ENCODE measurements around the gene OR5C1.
"Not testable (repeated sequence)": the region's sequence is repeated elsewhere in the genome, so short reads cannot be mapped to it uniquely, and the experiment has no call there.

The OR5C1 gene

DNA sequence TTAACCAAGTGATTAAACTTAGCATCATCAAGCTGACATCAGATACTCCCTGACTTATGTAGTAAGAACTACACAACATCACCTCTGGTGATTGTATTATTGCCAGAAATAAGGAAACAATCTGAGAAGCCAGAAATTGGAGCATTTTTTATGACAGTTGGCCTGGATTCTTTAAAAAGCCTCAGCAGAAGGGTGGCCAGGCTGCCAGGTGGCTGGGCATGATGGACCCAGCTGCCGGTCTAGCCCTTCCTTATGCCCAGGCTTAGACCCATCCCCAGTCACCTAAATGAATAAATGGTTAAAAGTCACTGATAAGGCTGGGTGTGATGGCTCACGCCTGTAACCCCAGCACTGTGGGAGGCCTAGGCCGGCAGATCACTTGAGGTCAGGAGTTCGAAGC, 24.0 kb downstream of the OR5C1 start:
- no peak for DNase-seq

DNA sequence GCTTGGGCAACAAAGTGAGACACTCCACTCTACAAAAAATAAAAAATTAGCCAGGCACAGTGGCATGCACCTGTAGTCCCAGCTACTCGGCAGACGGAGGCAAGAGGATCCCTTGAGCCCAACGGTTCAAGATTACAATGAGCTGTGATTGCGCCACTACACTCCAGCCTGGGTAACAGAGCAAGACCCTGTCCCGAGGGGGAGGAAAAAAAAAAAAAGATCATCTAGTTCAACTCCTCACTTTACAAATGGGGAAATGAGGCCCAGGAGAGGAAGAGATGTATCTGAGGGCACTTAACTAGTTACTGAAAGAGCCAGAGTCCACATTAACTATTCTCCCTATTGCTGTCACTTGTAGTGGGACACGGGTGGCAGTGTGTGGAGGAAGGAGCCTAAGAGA, 25.8 kb downstream of the OR5C1 start:
- DNase-seq = no peak

DNA sequence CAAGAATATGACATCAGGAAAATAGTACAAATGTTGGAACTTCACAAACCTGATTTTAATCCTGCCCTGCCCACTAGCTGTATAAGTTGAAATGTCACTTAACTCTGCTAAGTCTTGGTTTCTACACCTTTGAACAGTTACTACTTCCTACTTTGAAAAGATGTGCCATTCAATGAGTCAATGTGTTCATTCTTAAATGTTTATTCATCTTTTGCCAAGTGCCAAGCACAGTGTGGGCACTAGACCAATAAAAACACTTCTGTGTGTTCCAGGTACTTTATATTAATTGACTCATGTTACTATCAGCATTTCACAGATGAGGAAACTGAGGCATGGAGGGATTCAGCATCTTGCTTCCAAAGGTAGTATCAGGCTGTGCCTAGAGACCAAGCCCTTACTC, 26.8 kb downstream of the OR5C1 start:
- DNase-seq = no peak

DNA sequence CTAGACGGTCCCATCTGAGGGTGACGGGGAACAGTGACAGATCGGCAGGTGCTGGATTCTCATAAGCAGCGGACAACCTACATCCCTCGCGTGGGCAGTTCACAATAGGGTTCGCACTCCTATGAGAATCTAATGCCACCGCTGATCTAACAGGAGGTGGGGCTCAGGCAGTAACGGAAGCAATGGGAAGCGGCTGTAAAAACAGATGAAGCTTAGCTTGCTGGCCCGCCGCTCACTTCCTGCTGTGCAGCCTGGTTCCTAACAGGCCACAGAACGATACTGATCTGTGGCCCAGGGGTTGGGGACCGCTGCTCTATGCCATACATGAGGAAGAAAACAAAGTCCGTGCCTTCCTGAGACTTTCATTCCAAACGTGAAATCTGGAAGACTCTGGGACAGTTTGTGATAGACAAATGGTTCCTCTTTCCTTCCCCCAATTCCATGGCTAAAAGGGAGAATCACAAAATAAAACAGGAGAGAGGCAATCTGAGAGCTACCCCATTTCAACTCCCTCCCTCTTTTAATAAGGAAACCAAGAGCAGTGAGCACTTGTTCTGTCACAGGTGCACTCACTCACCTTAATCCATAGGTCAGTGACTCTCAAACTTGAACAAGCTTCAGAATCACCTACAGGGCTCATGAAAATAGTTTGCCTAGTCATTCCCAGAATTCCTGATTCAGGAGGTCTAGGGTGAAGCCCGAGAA, 27.6 kb downstream of the OR5C1 start:
- DNase-seq = peak; percentile 38

DNA sequence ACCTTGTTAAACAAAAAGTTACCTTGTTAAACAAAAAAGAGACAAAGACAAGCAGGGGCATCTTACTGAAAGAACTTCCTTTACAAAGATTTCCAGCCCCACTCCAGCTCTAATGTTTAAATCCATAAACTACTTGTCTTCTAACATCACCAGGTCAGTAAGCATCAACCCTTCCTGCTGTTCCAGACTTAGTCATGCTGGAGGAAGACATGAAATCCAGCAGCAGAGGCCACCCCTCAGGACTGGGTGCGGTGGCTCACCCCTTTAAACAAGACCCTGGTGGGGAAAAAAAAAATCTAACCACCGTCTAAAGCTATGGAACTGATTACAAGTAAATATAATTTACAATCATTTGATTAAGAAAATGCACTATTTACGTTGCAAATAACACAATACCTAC, 30.6 kb downstream of the OR5C1 start:
- no peak for DNase-seq

DNA sequence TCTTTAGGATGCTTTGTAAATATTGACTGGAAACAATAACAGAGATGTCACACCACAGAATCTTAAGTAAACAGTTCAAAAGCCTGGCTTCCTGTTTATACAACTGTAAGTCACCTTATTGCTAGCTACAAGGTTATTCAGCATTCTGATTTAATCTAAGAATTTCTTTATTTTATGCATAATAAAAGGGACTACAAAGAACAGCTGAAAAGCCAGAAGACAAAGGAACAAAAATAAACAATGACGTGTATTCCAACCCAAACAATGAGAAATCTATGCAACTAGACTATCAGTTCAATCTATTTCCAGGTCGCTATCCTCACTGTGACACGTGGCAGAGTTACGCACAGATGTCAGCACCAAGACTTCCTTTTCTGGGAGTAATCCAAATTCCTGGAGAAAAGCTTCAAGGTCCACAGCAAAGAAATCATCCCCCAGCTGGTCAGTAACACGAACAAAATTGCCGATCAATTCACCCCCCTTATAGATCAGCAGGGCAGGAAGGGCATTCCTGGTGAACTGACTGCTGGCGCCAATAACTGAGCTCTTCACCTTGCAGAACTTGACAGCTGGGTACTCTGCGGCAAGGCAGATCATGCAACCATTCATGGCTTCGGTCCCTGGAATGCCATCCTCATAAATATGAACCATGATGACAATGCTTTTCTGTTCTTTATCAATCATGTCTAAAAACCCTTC, 31.2 kb downstream of the OR5C1 start:
- no peak for DNase-seq

DNA sequence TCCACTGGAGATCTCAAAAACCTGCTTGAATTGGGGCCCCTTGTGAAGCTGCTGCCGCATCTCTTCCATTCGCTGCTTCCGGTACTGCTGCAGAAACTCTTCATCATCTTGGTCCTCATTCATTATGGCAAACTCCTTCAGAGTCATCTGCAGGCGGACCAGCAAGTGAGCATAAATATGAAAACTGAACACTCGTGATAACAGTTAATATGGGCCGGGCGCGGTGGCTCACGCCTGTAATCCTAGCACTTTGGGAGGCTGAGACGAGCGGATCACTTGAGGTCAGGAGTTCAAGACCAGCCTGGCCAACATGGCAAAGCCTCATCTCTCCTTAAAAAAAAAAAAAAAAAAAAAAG, 31.7 kb downstream of the OR5C1 start:
- DNase-seq = no peak

DNA sequence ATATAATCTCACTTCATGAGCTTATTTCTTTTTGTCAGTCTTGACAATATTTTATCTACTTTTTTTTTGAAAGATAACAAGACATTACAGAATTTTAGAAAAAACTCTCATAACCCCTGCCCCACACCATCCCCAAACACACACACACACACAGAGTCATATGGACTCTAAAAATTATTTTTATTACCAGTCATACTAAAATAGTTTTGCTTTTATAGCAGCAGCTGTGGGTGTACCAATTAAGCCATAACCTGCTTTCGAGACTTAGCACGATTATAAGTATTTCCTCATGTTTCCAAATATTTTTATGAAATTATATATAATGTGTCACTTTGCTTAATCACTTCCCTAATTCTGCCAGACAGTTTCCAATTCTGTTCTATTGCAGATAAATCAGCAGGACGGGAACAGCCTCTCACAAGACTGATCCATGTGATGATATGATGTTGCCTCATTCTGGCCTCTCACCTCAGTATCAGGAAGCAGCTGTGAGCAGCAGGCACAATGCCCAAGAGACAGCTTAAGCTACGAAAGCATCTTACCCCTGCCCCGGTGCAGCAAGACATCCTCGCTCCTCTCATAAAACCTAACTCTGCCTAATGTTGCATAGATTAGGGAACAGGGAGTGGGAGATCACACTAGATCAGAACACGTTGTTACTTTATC, 32.7 kb downstream of the OR5C1 start:
- DNase-seq = no peak

DNA sequence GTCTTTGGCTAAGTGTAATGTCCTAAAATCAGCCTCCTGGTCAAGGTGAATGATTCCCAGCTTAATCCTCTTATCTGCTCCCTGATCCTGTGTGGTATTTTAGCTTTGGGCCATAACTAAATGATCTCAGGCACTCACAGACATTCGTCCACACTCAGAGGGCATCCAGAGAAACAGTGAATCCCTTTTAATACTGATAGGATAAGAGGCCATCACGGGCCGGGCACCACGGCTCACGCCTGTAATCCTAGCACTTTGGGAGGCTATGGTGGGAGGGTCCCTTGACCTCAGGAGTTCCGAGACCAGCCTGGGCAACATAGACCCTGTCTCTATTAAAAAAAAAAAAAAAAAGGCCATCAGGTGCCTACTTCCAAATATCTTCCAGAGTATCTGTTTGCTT, 33.3 kb downstream of the OR5C1 start:
- DNase-seq = no peak

DNA sequence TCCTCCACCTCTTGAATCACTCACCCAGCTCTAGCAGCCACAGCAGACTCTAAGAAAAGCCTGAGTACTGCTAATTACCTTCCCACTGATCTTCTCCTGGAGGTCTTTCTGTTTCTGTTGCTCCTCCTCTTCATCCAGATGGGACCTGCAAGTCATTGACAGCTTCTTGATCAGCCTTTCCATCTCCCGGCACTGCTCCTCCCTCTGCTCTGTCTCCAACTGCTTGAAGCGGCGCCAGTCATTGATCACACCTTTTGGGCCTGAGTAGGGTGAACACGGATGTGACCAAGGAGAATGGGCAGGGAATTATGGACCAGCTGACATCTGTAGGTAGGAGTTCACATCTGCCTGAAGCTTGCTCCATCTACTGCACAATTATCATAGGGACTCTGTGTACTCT, 34.2 kb downstream of the OR5C1 start:
- no peak for DNase-seq

DNA sequence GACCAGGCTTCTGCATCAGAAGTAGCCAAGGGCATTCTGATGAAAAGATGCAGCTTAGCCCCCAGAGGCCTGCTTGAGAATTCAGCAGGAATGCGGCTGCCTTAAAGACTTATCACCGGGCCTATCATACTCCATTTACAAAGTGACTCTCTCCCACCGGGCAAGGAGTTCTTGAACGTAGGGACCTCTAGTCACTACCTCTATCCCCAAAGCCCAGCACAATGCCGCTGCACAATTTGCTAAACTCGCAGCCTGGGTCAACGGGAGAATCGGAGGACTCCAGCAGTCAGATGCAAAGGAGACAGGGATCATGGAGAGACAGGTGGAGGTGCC, 39.0 kb downstream of the OR5C1 start:
- peak; percentile 48 for DNase-seq

DNA sequence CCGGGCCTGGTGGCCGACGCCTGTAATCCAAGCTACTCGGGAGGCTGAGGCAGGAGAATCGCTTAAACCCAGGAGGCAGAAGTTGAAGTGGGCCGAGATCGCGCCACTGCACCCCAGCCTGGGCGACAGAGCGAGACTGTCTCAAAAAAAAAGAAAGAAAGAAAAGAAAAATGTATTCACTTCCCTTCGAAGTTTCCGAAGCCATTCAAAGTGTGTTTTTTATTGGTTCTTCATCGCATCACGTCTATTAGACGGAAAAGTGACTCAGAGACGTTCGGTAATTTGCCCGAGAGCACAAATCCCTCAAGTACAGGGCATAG, 40.2 kb downstream of the OR5C1 start:
- not testable (repeated sequence) for DNase-seq

DNA sequence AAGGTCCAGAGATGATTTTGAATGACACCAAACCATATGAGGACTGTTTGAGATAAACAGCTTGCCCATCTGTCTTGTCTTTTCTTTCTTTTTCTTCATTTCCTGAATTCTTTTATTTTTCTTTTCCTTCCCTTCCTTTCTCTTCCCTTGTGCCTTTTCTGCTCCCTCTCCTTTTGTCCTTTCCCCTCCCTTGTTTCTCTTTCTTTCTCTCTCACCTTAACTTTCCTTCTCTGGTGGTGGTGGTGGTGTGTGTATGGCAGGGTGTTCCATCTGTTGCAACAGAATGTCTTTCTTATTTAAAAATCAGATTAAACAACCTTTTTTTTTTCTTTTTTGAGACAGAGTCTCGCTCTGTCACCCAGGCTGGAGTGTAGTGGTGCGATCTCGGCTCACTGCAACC, 43.5 kb downstream of the OR5C1 start:
- no peak for DNase-seq

DNA sequence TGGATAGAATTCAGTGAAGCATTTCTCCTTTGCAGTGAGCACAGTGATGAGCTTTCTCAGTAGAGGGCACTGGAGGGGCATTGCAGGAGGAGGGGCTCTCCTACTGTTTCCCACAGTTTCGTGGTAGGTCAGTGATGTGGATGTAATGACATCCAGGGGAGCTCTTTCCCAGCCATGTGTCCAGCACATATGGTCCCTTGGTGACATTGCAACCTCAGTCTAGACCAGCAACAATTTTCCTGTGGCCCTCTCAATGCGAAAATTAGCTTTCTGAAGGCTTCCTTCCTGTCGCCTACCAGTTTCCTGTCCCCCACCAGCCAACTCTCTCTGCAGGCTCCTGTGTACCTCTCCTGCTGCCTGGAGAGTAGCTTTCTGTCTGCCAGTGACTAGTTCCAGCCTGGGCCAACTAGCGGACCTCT, 46.6 kb downstream of the OR5C1 start:
- no peak for DNase-seq

DNA sequence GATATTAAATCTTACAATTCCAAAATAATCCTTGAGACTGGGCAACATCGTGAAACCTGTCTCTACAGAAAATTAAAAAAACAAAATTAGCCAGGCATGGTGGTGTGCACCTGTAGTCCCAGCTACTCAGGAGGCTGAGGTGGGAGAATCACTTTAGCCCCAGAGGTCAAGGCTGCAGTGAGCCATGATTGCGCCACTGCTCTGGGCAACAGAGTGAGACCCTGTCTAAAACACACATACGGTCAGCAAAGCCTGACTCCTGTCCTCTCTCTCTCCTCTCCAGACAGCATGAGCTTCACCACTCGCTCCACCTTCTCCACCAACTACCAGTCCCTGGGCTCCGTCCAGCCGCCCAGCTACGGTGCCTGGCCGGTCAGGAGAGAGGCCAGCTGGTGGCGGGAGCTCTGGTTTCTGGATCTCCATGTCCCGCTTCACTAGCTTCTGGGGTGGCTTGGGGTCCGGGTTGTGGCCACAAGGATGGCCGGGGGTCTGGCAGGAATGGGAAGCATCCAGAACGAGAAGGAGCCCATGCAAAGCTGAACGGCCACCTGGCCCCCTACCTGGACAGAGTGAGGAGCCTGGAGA, 48.6 kb downstream of the OR5C1 start:
- no peak for DNase-seq

DNA sequence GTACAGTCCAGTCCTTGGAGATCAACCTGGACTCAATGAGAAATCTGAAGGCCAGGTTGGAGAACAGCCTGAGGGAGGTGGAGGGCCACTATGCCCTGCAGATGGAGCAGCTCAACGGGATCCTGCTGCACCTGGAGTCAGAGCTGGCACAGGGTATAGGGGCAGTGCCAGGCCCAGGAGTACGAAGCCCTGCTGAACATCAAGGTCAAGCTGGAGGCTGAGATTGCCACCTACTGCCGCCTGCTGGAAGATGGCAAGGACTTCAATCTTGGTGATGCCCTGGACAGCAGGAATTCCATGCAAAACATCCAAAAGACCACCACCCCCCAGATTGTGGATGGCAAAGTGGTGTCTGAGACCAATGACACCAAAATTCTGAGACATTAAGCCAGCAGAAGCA, 49.7 kb downstream of the OR5C1 start:
- not testable (repeated sequence) for DNase-seq
